NCI-H446 (cell line): ENCODE measurements around the gene CDYL.

Experiments
- DNase-seq, 2 experiments: peaks; one replicate each; lab custom pipeline; 2025; lab: John Stamatoyannopoulos, UW

CDYL gene

GRCh38 chr6:4774296-4774695 lies 1.9 kb upstream of the CDYL start:
- no peak for DNase-seq

- DNase-seq: no peak
These were observed 1.3 kb upstream of the CDYL start for GRCh38 chr6:4774715-4775493.

GRCh38 chr6:4775494-4776130 lies 592 bp upstream of the CDYL start:
- DNase-seq: no peak

- DNase-seq: peak in 1 of 2 experiments; percentile 63
These were observed 539 bp downstream of the CDYL start for GRCh38 chr6:4776493-4777393.

GRCh38 chr6:4777394-4777935 lies 1.3 kb downstream of the CDYL start:
- DNase-seq: no peak

GRCh38 chr6:4778086-4778485 lies 1.9 kb downstream of the CDYL start:
- DNase-seq: no peak

GRCh38 chr6:4780360-4780812 lies 4.2 kb downstream of the CDYL start:
- DNase-seq: no peak

- no peak for DNase-seq
These were observed 5.2 kb downstream of the CDYL start for GRCh38 chr6:4781426-4781825.

- DNase-seq: no peak
These were observed 5.9 kb downstream of the CDYL start for GRCh38 chr6:4781967-4782575.

GRCh38 chr6:4786996-4787395 lies 10.8 kb downstream of the CDYL start:
- DNase-seq: no peak

- DNase-seq: no peak
These were observed 12.3 kb downstream of the CDYL start for GRCh38 chr6:4788482-4788881.

GRCh38 chr6:4788953-4789584 lies 12.9 kb downstream of the CDYL start:
- no peak for DNase-seq

- no peak for DNase-seq
These were observed 14.1 kb downstream of the CDYL start for GRCh38 chr6:4790158-4790899.

- peak in 1 of 2 experiments; percentile 59 for DNase-seq
These were observed 18.0 kb downstream of the CDYL start for GRCh38 chr6:4794140-4794707.

- no peak for DNase-seq
These were observed 21.4 kb downstream of the CDYL start for GRCh38 chr6:4797587-4797986.

GRCh38 chr6:4799912-4800311 lies 23.7 kb downstream of the CDYL start:
- DNase-seq: no peak

GRCh38 chr6:4800662-4801061 lies 24.5 kb downstream of the CDYL start:
- DNase-seq: no peak

GRCh38 chr6:4801491-4802110 lies 25.4 kb downstream of the CDYL start:
- DNase-seq: no peak

GRCh38 chr6:4802312-4802935 lies 26.2 kb downstream of the CDYL start:
- no peak for DNase-seq
